Keratinocyte (primary cell): ENCODE measurements around the gene PRLR. TPM values are rescaled to one million over a fixed set of nuclear protein-coding genes. Genes with fewer than 3 reads are reported as not detected.

Experiments
- DNase-seq: peaks from one replicate; pipeline ENCODE4 v3.0.0-alpha.2; 2011; ENCODE audit warnings: low read depth, missing footprints, low spot score
- FAIRE-seq: peaks from 2 replicates; lab custom pipeline; 2011; peaks lifted over from hg19 to GRCh38; lab: Jason Lieb, UNC
- H2AFZ ChIP-seq: 2 replicates; pipeline ENCODE4 v1.6.0; 2012; ENCODE audit warnings: low read length, control low read depth, inconsistent platforms; ENCODE audit not compliant: control insufficient read depth
- H3K27ac ChIP-seq: 2 replicates; pipeline ENCODE4 v1.5.1; 2011; ENCODE audit warnings: low read length; ENCODE audit not compliant: control insufficient read depth, insufficient read depth
- H3K27me3 ChIP-seq: 3 replicates; pipeline ENCODE4 v1.6.0; 2011; ENCODE audit warnings: low read length; ENCODE audit not compliant: control insufficient read depth, insufficient read depth; ENCODE audit errors: extremely low read depth
- H3K36me3 ChIP-seq, 2 experiments: 2 replicates in 1 of 2; 3 replicates in 1 of 2; pipeline ENCODE4 v1.5.1; 2011; ENCODE audit warnings: low read length in 2 of 2, mild to moderate bottlenecking in 1 of 2; ENCODE audit not compliant: control insufficient read depth in 2 of 2, insufficient read depth in 2 of 2; ENCODE audit errors: extremely low read depth in 1 of 2
- H3K4me1 ChIP-seq: 3 replicates; pipeline ENCODE4 v1.5.1; 2011; ENCODE audit warnings: low read length; ENCODE audit not compliant: control insufficient read depth, insufficient read depth; ENCODE audit errors: extremely low read depth
- H3K4me2 ChIP-seq: 3 replicates; pipeline ENCODE4 v1.6.0; 2011; ENCODE audit warnings: low read depth, low read length; ENCODE audit not compliant: control insufficient read depth, insufficient read depth; ENCODE audit errors: extremely low read depth
- H3K4me3 ChIP-seq, 3 experiments: fragments of 200-600 bp in 1 of 3; sonication (generic) in 1 of 3; 2 replicates in 2 of 3; 3 replicates in 1 of 3; pipeline ENCODE4 v1.5.1; 2011 to 2016; ENCODE audit warnings: low read length in 3 of 3, mild to moderate bottlenecking in 3 of 3, control low read depth in 2 of 3, inconsistent platforms in 1 of 3, low read depth in 1 of 3, mixed read lengths in 1 of 3, mixed run types in 1 of 3, moderate library complexity in 1 of 3; ENCODE audit not compliant: control insufficient read depth in 2 of 3, insufficient read depth in 2 of 3; ENCODE audit errors: extremely low read depth in 1 of 3
- H3K79me2 ChIP-seq: 2 replicates; pipeline ENCODE4 v1.6.0; 2012; ENCODE audit warnings: low read length; ENCODE audit not compliant: control insufficient read depth, insufficient read depth
- H3K9ac ChIP-seq: 3 replicates; pipeline ENCODE4 v1.6.0; 2011; ENCODE audit warnings: low read length; ENCODE audit not compliant: control insufficient read depth, insufficient read depth; ENCODE audit errors: extremely low read depth
- H3K9me1 ChIP-seq: 3 replicates; pipeline ENCODE4 v1.6.0; 2011; ENCODE audit warnings: low read length; ENCODE audit not compliant: control insufficient read depth, insufficient read depth; ENCODE audit errors: extremely low read depth
- H3K9me3 ChIP-seq: 2 replicates; pipeline ENCODE4 v1.5.1; 2012; ENCODE audit warnings: low read depth, low read length; ENCODE audit not compliant: control insufficient read depth
- H4K20me1 ChIP-seq: 3 replicates; pipeline ENCODE4 v1.6.0; 2011; ENCODE audit warnings: low read length; ENCODE audit not compliant: control insufficient read depth, insufficient read depth; ENCODE audit errors: extremely low read depth
- CTCF ChIP-seq, 3 experiments: IDR thresholded peaks in 1 of 3; conservative IDR thresholded peaks in 1 of 3; optimal IDR thresholded peaks in 1 of 3; 2 replicates in 2 of 3; 3 replicates in 1 of 3; pipeline versions ENCODE3 to v1.5.1; 2011; ENCODE audit warnings: low read length in 3 of 3, mild to moderate bottlenecking in 3 of 3, moderate library complexity in 2 of 3, control low read depth in 1 of 3, inconsistent platforms in 1 of 3; ENCODE audit not compliant: insufficient read depth in 2 of 3; ENCODE audit errors: extremely low read depth in 1 of 3
- EZH2 ChIP-seq: IDR thresholded peaks from one replicate; pipeline ENCODE4 v1.6.1; 2012; ENCODE audit warnings: inconsistent platforms, mild to moderate bottlenecking, low read length, moderate library complexity
- dilution Hi-C: fragments of 300-500 bp; cut with MboI; formaldehyde crosslinking; loops from one replicate; pipeline ENCODE4 v1.7.0; 2020; ENCODE audit warnings: low sequenced_read_pairs; ENCODE audit not compliant: extremely low pct_ligation_motif_present
- polyA plus RNA-seq, 5 experiments: library from polyadenylated mRNA; depleted of rRNA in 3 of 5; stranded (reverse) in 3 of 5; stranded (forward) in 1 of 5; unstranded in 1 of 5; fragments of >200 nt; gene quantifications; 1 replicate in 1 of 5; 2 replicates in 3 of 5; 3 replicates in 1 of 5; pipeline versions ENCODE4 v1.2.1 to v1.2.3, GENCODE V29; 2011 to 2012; ENCODE audit warnings: missing spikeins in 2 of 5, low read depth in 1 of 5, low replicate concordance in 1 of 5

PRLR gene
- polyA plus RNA-seq, 1 donor (not counting 4 experiments of a cell fraction or from before 2014, with no cell fraction given), result 0.04 TPM

GRCh38 chr5:35162848-35163709 lies 67.2 kb downstream of the PRLR start:
- H2AFZ ChIP-seq, result no peak overlapping the region
- H3K9me3 ChIP-seq, result no peaks in the 10 kb centered on the region
- no peaks in the 10 kb centered on the region for H4K20me1 ChIP-seq
- H3K4me1 ChIP-seq, result no peaks in the 10 kb centered on the region
- FAIRE-seq (no peak), DNase-seq (no peak)
- H3K4me2 ChIP-seq, result no peak overlapping the region
- H3K27ac ChIP-seq, result no peak overlapping the region
- H3K4me3 ChIP-seq, result no peak overlapping the region
- peaks cover 7% of the 10 kb centered on the region for H3K27me3 ChIP-seq
- H3K79me2 ChIP-seq, result no peaks in the 10 kb centered on the region
- H3K36me3 ChIP-seq, result no peaks in the 10 kb centered on the region
- no peaks in the 10 kb centered on the region for H3K9me1 ChIP-seq
- dilution Hi-C loops, result no loop called here
- no peak for TF ChIP-seq CTCF (optimal IDR thresholded peaks at IDR 0.05 in 1 of 3, IDR thresholded peaks at IDR 0.05 in 1 of 3, conservative IDR thresholded peaks at IDR 0.05 in 1 of 3; ENCODE audit: extremely low read depth in 1 of 3, insufficient read depth in 2 of 3, low read length in 3 of 3)
- TF ChIP-seq EZH2, result no peak
- no peak overlapping the region for H3K9ac ChIP-seq

GRCh38 chr5:35161652-35162273 lies 68.5 kb downstream of the PRLR start:
- H3K27me3 ChIP-seq, result peaks cover 7% of the 10 kb centered on the region
- no peak overlapping the region for H3K27ac ChIP-seq
- no peaks in the 10 kb centered on the region for H3K4me1 ChIP-seq
- no peak overlapping the region for H3K9ac ChIP-seq
- DNase-seq (no peak), FAIRE-seq (no peak)
- no peak overlapping the region for H3K4me2 ChIP-seq
- TF ChIP-seq EZH2, result no peak
- no peak for TF ChIP-seq CTCF (optimal IDR thresholded peaks at IDR 0.05 in 1 of 3, IDR thresholded peaks at IDR 0.05 in 1 of 3, conservative IDR thresholded peaks at IDR 0.05 in 1 of 3; ENCODE audit: extremely low read depth in 1 of 3, insufficient read depth in 2 of 3, low read length in 3 of 3)
- no peak overlapping the region for H3K4me3 ChIP-seq
- no peaks in the 10 kb centered on the region for H3K9me3 ChIP-seq
- H2AFZ ChIP-seq, result no peak overlapping the region
- no peaks in the 10 kb centered on the region for H3K9me1 ChIP-seq
- H3K79me2 ChIP-seq, result no peaks in the 10 kb centered on the region
- no peaks in the 10 kb centered on the region for H3K36me3 ChIP-seq
- no peaks in the 10 kb centered on the region for H4K20me1 ChIP-seq
- dilution Hi-C loops, result no loop called here
